Gastroesophageal sphincter (tissue), 3 donors: ENCODE data around the gene PRKCQ.

Experiments used
- CTCF ChIP-seq, 4 experiments: fragments of 200-600 bp in 2 of 4; fragments of 450-650 bp in 2 of 4; sonication (generic) in 1 of 4; IDR thresholded peaks; one replicate each; pipeline ENCODE4 v1.5.1; 2017 to 2019; ENCODE audit warnings: antibody characterized with exemption in 4 of 4, mild to moderate bottlenecking in 2 of 4, moderate library complexity in 2 of 4
- EP300 ChIP-seq: sonication (generic); formaldehyde crosslinking; IDR thresholded peaks from one replicate; pipeline ENCODE4 v1.6.1; 2017; ENCODE audit warnings: antibody characterized with exemption, mild to moderate bottlenecking
- POLR2A ChIP-seq, 2 donors: fragments of 450-650 bp; IDR thresholded peaks; one replicate each; pipeline ENCODE4 v1.6.1; 2017; ENCODE audit warnings: antibody characterized with exemption in 2 of 2, mild to moderate bottlenecking in 2 of 2, moderate library complexity in 1 of 2
- POLR2AphosphoS5 ChIP-seq: sonication (generic); formaldehyde crosslinking; IDR thresholded peaks from one replicate; pipeline ENCODE4 v1.6.1; 2017; ENCODE audit warnings: antibody characterized with exemption

DNA sequence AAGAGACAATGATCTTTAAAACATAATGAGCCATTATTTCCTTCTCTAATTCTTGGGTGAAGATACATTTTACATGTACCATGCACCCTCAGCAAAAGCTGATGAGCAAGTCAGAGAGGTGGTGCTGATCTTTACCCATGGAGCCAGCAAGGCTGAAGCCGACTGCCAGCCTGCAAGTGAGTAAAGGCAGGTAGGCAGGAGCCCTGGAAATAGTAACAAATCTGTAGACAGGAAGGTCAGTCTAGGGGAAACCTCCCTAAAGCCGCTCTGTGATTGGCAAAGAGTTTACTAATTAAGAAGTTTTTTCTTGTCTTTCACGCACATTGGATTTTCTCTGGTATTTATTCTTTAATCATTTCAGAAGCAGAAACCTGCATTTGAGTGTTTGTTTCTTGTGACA, 67.9 kb downstream of the PRKCQ start:
- TF ChIP-seq CTCF (IDR thresholded peaks at IDR 0.05) (no peak), POLR2A (IDR thresholded peaks at IDR 0.05) (no peak), POLR2AphosphoS5 (no peak), EP300 (no peak)
